Effector memory CD4-positive, alpha-beta T cell (primary cell): Measurements from ENCODE around the gene RYR3.

Experiments
- DNase-seq, 3 donors: peaks; one replicate each; pipeline ENCODE4 v3.0.0-alpha.2; 2020
- H3K27ac ChIP-seq: 2 replicates; pipeline ENCODE4 v1.7.0; 2013; ENCODE audit warnings: mild to moderate bottlenecking, low read length, moderate library complexity; ENCODE audit not compliant: insufficient read depth, poor library complexity, severe bottlenecking
- H3K27me3 ChIP-seq: replicated peaks from 2 replicates; pipeline ENCODE4 v1.7.0; 2013; ENCODE audit warnings: mild to moderate bottlenecking, low read length; ENCODE audit not compliant: insufficient read depth, control insufficient read depth, poor library complexity, severe bottlenecking
- H3K36me3 ChIP-seq: 2 replicates; pipeline ENCODE4 v1.7.0; 2013; ENCODE audit warnings: mild to moderate bottlenecking, low read length, moderate library complexity; ENCODE audit not compliant: control insufficient read depth, insufficient read depth
- H3K4me1 ChIP-seq: 2 replicates; pipeline ENCODE4 v1.7.0; 2013; ENCODE audit warnings: low read length, mild to moderate bottlenecking; ENCODE audit not compliant: control insufficient read depth, insufficient read depth, poor library complexity, severe bottlenecking
- H3K4me3 ChIP-seq: 2 replicates; pipeline ENCODE4 v1.7.0; 2013; ENCODE audit warnings: low read length, low read depth, mild to moderate bottlenecking; ENCODE audit not compliant: insufficient read depth, poor library complexity, severe bottlenecking
- H3K9me3 ChIP-seq: 2 replicates; pipeline ENCODE4 v1.7.0; 2013; ENCODE audit warnings: mild to moderate bottlenecking, low read length, moderate library complexity; ENCODE audit not compliant: control insufficient read depth

Gene RYR3

GRCh38 chr15:33710748-33711147, 400.0 kb downstream of the RYR3 start:
- no peaks in the 10 kb centered on the region for H3K27me3 ChIP-seq
- no peaks in the 10 kb centered on the region for H3K4me1 ChIP-seq
- H3K36me3 ChIP-seq, result no peaks in the 10 kb centered on the region
- H3K27ac ChIP-seq, result no peak overlapping the region
- no peaks in the 10 kb centered on the region for H3K9me3 ChIP-seq
- no peak for DNase-seq
- H3K4me3 ChIP-seq, result no peak overlapping the region

- Histone ChIP-seq H3K36me3 (no peaks in the 10 kb centered on the region), H3K9me3 (no peaks in the 10 kb centered on the region), H3K27ac (no peak overlapping the region), H3K27me3 (no peaks in the 10 kb centered on the region), H3K4me1 (no peaks in the 10 kb centered on the region), H3K4me3 (no peak overlapping the region)
- DNase-seq, result no peak
These were observed 405.3 kb downstream of the RYR3 start for GRCh38 chr15:33716025-33716424.

- no peaks in the 10 kb centered on the region for H3K36me3 ChIP-seq
- H3K9me3 ChIP-seq, result no peaks in the 10 kb centered on the region
- no peaks in the 10 kb centered on the region for H3K27me3 ChIP-seq
- H3K27ac ChIP-seq, result no peak overlapping the region
- H3K4me1 ChIP-seq, result no peaks in the 10 kb centered on the region
- no peak for DNase-seq
- no peak overlapping the region for H3K4me3 ChIP-seq
These were observed 410.2 kb downstream of the RYR3 start for GRCh38 chr15:33720952-33721351.

GRCh38 chr15:33722005-33722672, 411.4 kb downstream of the RYR3 start:
- Histone ChIP-seq H3K36me3 (no peaks in the 10 kb centered on the region), H3K27ac (no peak overlapping the region), H3K4me3 (no peak overlapping the region), H3K4me1 (no peaks in the 10 kb centered on the region), H3K9me3 (no peaks in the 10 kb centered on the region), H3K27me3 (no peaks in the 10 kb centered on the region)
- DNase-seq, result no peak

GRCh38 chr15:33722673-33723015, 411.9 kb downstream of the RYR3 start:
- Histone ChIP-seq H3K27me3 (no peaks in the 10 kb centered on the region), H3K4me3 (no peak overlapping the region), H3K27ac (no peak overlapping the region), H3K9me3 (no peaks in the 10 kb centered on the region), H3K4me1 (no peaks in the 10 kb centered on the region), H3K36me3 (no peaks in the 10 kb centered on the region)
- DNase-seq, result no peak

DNA sequence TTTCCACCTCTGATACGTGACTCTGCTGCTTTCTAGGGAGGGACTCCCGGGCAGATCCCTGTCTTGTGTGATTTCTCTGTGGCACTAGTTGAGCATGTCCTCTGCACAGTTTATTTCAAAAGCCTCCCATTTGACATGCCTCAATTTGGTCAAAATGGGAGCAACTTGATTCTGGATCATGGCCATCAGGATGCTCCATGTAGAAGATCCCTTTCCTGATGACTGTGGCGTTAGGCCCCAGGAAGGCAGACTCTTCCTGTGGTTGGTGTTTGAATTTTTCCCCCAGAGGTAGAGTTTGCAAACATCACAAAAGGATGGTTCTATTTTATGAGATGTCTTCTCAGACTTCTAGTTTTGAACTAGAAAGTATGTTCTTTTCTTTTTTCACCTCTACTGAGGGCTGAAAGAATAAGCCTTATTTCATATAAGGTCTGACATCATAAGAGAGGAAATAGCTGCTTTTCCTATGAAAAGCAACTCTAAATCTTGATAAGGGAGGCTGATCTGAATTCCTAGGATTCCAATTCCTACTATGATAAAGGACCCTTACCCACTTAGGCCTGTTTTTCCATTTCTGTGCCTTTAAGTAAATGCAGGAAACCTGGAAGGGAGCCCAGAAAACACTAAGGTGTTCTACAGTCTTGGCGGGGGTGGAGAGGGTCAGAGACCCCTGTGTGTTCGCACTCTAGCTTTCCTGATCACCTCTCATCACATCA, 413.7 kb downstream of the RYR3 start:
- Histone ChIP-seq H3K9me3 (no peaks in the 10 kb centered on the region), H3K27ac (no peak overlapping the region), H3K27me3 (no peaks in the 10 kb centered on the region), H3K4me3 (no peak overlapping the region), H3K4me1 (no peaks in the 10 kb centered on the region), H3K36me3 (no peaks in the 10 kb centered on the region)
- no peak for DNase-seq

DNA sequence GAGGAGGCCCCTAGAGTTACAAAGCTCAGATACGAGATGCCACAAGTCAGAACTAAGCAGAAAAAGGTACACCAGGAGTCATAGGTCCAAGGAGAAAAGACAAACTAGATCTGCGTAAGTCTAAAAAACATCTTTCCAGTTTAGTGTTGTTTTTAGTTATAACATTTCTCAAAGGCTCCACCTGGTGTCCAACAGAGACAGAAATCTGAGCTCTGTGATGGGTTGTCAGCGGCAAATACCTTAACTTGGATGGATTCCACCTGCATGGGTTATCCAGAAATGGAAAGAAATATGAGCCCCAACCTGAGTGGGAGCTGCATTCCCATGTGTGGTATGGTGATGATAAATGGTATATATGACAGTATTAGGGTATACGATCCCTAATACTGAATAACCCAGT, 418.9 kb downstream of the RYR3 start:
- Histone ChIP-seq H3K27ac (no peak overlapping the region), H3K4me3 (no peak overlapping the region), H3K4me1 (no peaks in the 10 kb centered on the region), H3K9me3 (no peaks in the 10 kb centered on the region), H3K36me3 (no peaks in the 10 kb centered on the region), H3K27me3 (no peaks in the 10 kb centered on the region)
- DNase-seq, result no peak

DNA sequence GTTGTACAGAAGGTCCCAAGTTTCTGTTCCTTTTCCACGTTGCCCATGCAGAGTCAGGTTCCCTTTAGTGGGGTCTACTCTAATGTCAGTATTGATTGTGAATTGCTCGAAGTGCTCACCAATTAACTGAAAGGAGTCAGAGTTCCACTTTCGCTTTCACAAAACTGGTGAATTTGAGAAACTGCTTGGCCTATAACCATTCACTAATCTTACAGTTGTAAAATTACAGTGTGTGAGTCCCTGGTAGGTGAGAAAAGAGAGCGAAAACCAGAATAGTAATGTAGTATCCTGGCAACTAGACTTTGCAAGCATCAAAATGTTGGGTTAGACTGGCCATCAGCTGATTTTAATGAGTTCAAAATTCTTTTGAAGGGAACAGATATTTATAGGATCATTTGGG, 420.0 kb downstream of the RYR3 start:
- DNase-seq, result no peak

DNA sequence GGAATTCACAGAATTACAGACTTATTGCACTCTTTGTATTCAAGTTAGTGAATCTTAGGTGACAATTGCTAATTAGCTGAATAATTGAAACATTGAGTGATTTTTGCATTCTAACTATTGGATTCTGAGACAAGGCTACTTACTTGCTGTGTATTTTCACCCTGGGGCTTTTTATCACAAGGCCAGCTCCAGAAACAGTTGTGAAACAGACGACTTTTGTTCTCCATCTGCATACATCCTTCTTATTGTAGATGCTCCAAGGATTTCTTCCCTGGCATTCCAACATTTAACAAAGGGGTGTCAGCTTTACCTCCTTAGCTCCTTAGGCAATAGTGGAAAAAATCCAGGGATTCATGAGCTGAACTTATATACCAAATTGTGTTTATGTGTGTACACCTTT, 424.4 kb downstream of the RYR3 start:
- H3K4me1 ChIP-seq, result no peaks in the 10 kb centered on the region
- no peaks in the 10 kb centered on the region for H3K27me3 ChIP-seq
- H3K9me3 ChIP-seq, result no peaks in the 10 kb centered on the region
- no peaks in the 10 kb centered on the region for H3K36me3 ChIP-seq
- no peak overlapping the region for H3K4me3 ChIP-seq
- no peak overlapping the region for H3K27ac ChIP-seq
- DNase-seq, result no peak

More for the DNA sequence above, 420.0 kb downstream of the RYR3 start:
- H3K9me3 ChIP-seq, result no peaks in the 10 kb centered on the region
- no peak overlapping the region for H3K27ac ChIP-seq
- no peaks in the 10 kb centered on the region for H3K4me1 ChIP-seq
- H3K4me3 ChIP-seq, result no peak overlapping the region
- H3K36me3 ChIP-seq, result no peaks in the 10 kb centered on the region
- no peaks in the 10 kb centered on the region for H3K27me3 ChIP-seq

DNA sequence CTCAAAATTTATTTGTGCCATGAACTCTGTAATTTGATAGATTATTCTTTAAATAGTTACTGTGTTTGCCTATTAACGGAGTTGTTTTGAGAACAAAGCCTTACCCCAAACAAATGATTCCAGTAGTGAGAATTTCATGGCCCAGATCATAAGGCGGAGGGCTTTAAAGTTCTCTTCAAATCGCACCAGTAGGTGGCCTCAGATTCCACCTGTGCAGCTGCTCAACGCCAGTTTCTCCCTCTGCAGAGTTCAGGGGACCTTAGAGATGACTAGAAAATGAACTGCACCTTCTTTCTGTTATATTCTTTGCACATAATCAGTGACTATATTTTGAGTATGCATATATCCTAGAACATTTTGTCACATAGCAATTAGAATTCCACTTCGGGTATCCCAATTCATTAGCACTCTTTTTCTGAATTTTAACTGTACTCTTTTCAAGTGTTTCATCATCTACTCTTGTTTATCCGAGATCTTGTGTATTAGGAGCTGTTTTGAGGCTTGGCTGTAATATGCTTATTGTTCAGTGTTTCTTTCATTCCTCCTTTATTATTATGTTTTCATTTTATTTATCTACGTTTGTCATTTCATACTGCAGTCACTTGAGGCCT, 425.0 kb downstream of the RYR3 start:
- Histone ChIP-seq H3K4me1 (no peaks in the 10 kb centered on the region), H3K36me3 (no peaks in the 10 kb centered on the region), H3K27ac (no peak overlapping the region), H3K9me3 (no peaks in the 10 kb centered on the region), H3K27me3 (no peaks in the 10 kb centered on the region), H3K4me3 (no peak overlapping the region)
- no peak for DNase-seq
